H1 (cell line): Measurements from ENCODE around the gene PRF1. TPM values are rescaled to one million over a fixed set of nuclear protein-coding genes. Genes with fewer than 3 reads are reported as not detected.

Experiments used
- CTCF ChIA-PET: fragments of 300-600 bp; sonication (Branson Sonifier 250); formaldehyde crosslinking; loops from one replicate; lab custom pipeline; 2021; ENCODE audit not compliant: partially characterized antibody; lab: Charles Lee
- POLR2A ChIA-PET: fragments of 300-600 bp; sonication (Branson Sonifier 250); formaldehyde crosslinking; loops from one replicate; lab custom pipeline; 2021; ENCODE audit warnings: inconsistent platforms; ENCODE audit not compliant: partially characterized antibody; lab: Charles Lee
- DNase-seq, 2 experiments: peaks; one replicate each; pipeline versions ENCODE4 v3.0.0 to v3.0.0-alpha.2; 2010 to 2022; ENCODE audit warnings: low spot score in 2 of 2, low read depth in 1 of 2, mixed read lengths in 1 of 2
- FAIRE-seq: peaks from 2 replicates; lab custom pipeline; 2011; peaks lifted over from hg19 to GRCh38; lab: Jason Lieb, UNC
- H2AFZ ChIP-seq: 2 replicates; pipeline ENCODE4 v1.8.1; 2012; ENCODE audit warnings: low read length, inconsistent platforms
- H2AK5ac ChIP-seq: 2 replicates; pipeline ENCODE4 v1.6.1; 2013; ENCODE audit warnings: low read depth, low read length
- H2BK120ac ChIP-seq: replicated peaks from 2 replicates; pipeline ENCODE3; 2013; ENCODE audit warnings: low read depth, low read length, inconsistent platforms
- H2BK12ac ChIP-seq: 2 replicates; pipeline ENCODE4 v1.6.1; 2013; ENCODE audit warnings: low read depth, low read length
- H2BK15ac ChIP-seq: 2 replicates; pipeline ENCODE4 v1.6.1; 2013; ENCODE audit warnings: low read length
- H2BK20ac ChIP-seq: 2 replicates; pipeline ENCODE4 v1.6.1; 2013; ENCODE audit warnings: low read length
- H2BK5ac ChIP-seq: 2 replicates; pipeline ENCODE4 v1.6.1; 2013; ENCODE audit warnings: low read depth, low read length
- H3K14ac ChIP-seq: 2 replicates; pipeline ENCODE4 v1.6.1; 2013; ENCODE audit warnings: inconsistent platforms; ENCODE audit not compliant: insufficient read length
- H3K18ac ChIP-seq: 2 replicates; pipeline ENCODE4 v1.6.1; 2013; ENCODE audit warnings: low read length; ENCODE audit errors: extremely low read depth
- H3K23ac ChIP-seq: 2 replicates; pipeline ENCODE4 v1.6.1; 2013; ENCODE audit warnings: inconsistent platforms; ENCODE audit not compliant: insufficient read length
- H3K23me2 ChIP-seq: 2 replicates; pipeline ENCODE4 v1.6.1; 2013; ENCODE audit warnings: low read depth, low read length
- H3K27ac ChIP-seq: 2 replicates; pipeline ENCODE4 v1.6.1; 2011; ENCODE audit warnings: low read depth, low read length, inconsistent platforms
- H3K27me3 ChIP-seq, 4 experiments: replicated peaks in 1 of 4; 1 replicate in 1 of 4; 2 replicates in 3 of 4; pipeline versions ENCODE4 v1.6.1 to v1.8.1; 2011 to 2013; ENCODE audit warnings: low read length in 3 of 4, mild to moderate bottlenecking in 3 of 4, inconsistent platforms in 2 of 4, mixed read lengths in 2 of 4, moderate library complexity in 1 of 4; ENCODE audit not compliant: control insufficient read depth in 3 of 4, insufficient read depth in 3 of 4; ENCODE audit errors: extremely low read depth in 1 of 4
- H3K36me3 ChIP-seq, 4 experiments: 2 replicates each; pipeline versions ENCODE4 v1.6.1 to v1.8.1; 2011 to 2013; ENCODE audit warnings: mild to moderate bottlenecking in 4 of 4, low read length in 3 of 4, moderate library complexity in 2 of 4, control low read depth in 1 of 4, inconsistent platforms in 1 of 4; ENCODE audit not compliant: insufficient read depth in 4 of 4, control insufficient read depth in 2 of 4
- H3K4ac ChIP-seq: replicated peaks from 2 replicates; pipeline ENCODE3; 2013; ENCODE audit warnings: low read length, low read depth, mixed read lengths, inconsistent platforms; ENCODE audit not compliant: insufficient read length
- H3K4me1 ChIP-seq, 4 experiments: replicated peaks in 1 of 4; 1 replicate in 1 of 4; 2 replicates in 3 of 4; pipeline versions ENCODE4 v1.6.1 to v1.8.1; 2011 to 2013; ENCODE audit warnings: low read length in 3 of 4, inconsistent platforms in 2 of 4, mixed read lengths in 1 of 4; ENCODE audit not compliant: insufficient read depth in 4 of 4, control insufficient read depth in 3 of 4
- H3K4me2 ChIP-seq, 2 experiments: 2 replicates each; pipeline versions ENCODE4 v1.6.1 to v1.8.1; 2011 to 2013; ENCODE audit warnings: low read depth in 2 of 2, low read length in 2 of 2, control low read depth in 1 of 2, inconsistent platforms in 1 of 2, mild to moderate bottlenecking in 1 of 2; ENCODE audit not compliant: insufficient read depth in 1 of 2
- H3K4me3 ChIP-seq, 4 experiments: fragments of 200-600, 300-600 bp in 1 of 4; sonication (generic), shearing (Covaris generic), sonication (Bioruptor Twin) in 1 of 4; 2 replicates each; pipeline versions ENCODE4 v1.5.1 to v1.8.1; 2011 to 2016; ENCODE audit warnings: low read length in 4 of 4, low read depth in 3 of 4, control low read depth in 2 of 4, inconsistent platforms in 2 of 4, mild to moderate bottlenecking in 2 of 4, mixed read lengths in 1 of 4, moderate library complexity in 1 of 4; ENCODE audit not compliant: insufficient read depth in 2 of 4; ENCODE audit errors: extremely low read depth in 1 of 4
- H3K56ac ChIP-seq: replicated peaks from 2 replicates; pipeline ENCODE3; 2013; ENCODE audit warnings: low read depth, mild to moderate bottlenecking, mixed read lengths, low read length, inconsistent platforms; ENCODE audit not compliant: insufficient read length
- H3K79me1 ChIP-seq: 2 replicates; pipeline ENCODE4 v1.6.1; 2013; ENCODE audit warnings: low read depth, low read length, control low read depth
- H3K79me2 ChIP-seq, 2 experiments: 2 replicates each; pipeline versions ENCODE4 v1.6.1 to v1.8.1; 2012 to 2013; ENCODE audit warnings: low read length in 2 of 2, mild to moderate bottlenecking in 2 of 2, inconsistent platforms in 1 of 2; ENCODE audit not compliant: insufficient read depth in 2 of 2, control insufficient read depth in 1 of 2
- H3K9ac ChIP-seq, 4 experiments: replicated peaks in 1 of 4; 1 replicate in 1 of 4; 2 replicates in 3 of 4; pipeline versions ENCODE4 v1.6.1 to v1.8.1; 2011 to 2013; ENCODE audit warnings: low read depth in 3 of 4, low read length in 3 of 4, control low read depth in 2 of 4, mild to moderate bottlenecking in 2 of 4, moderate library complexity in 2 of 4, inconsistent platforms in 1 of 4; ENCODE audit errors: extremely low read depth in 1 of 4
- H3K9me3 ChIP-seq, 2 experiments: 2 replicates each; pipeline versions ENCODE4 v1.6.1 to v1.8.1; 2012 to 2013; ENCODE audit warnings: mild to moderate bottlenecking in 2 of 2, moderate library complexity in 2 of 2, control low read depth in 1 of 2, inconsistent platforms in 1 of 2, low read depth in 1 of 2, low read length in 1 of 2, mixed read lengths in 1 of 2; ENCODE audit not compliant: insufficient read depth in 2 of 2
- H4K20me1 ChIP-seq, 2 experiments: replicated peaks in 1 of 2; 2 replicates each; pipeline versions ENCODE3 to v1.8.1; 2011 to 2013; ENCODE audit warnings: inconsistent platforms in 2 of 2, low read length in 2 of 2, mild to moderate bottlenecking in 1 of 2; ENCODE audit not compliant: insufficient read depth in 2 of 2, control insufficient read depth in 1 of 2
- H4K5ac ChIP-seq: 2 replicates; pipeline ENCODE4 v1.6.1; 2013; ENCODE audit warnings: low read length, low read depth, mixed read lengths, inconsistent platforms; ENCODE audit not compliant: insufficient read length
- H4K8ac ChIP-seq: 2 replicates; pipeline ENCODE4 v1.8.0; 2013; ENCODE audit warnings: mild to moderate bottlenecking, moderate library complexity, low read length, inconsistent platforms; ENCODE audit not compliant: insufficient read depth; ENCODE audit errors: extremely low read depth
- H4K91ac ChIP-seq: replicated peaks from 2 replicates; pipeline ENCODE3; 2013; ENCODE audit warnings: low read length, mixed read lengths, inconsistent platforms; ENCODE audit not compliant: insufficient read length
- CTBP2 ChIP-seq: IDR thresholded peaks from 2 replicates; pipeline ENCODE4 v1.7.0; 2011; ENCODE audit warnings: borderline replicate concordance, mild to moderate bottlenecking, moderate library complexity, mixed read lengths, low read length; ENCODE audit not compliant: insufficient read depth, insufficient read length
- JUN ChIP-seq: IDR thresholded peaks from 2 replicates; pipeline ENCODE4 v1.6.1; 2011; ENCODE audit warnings: low read depth, mild to moderate bottlenecking, improper control_type of control experiment, low read length
- KDM5A ChIP-seq: fragments of 200-600 bp; IDR thresholded peaks from 2 replicates; pipeline ENCODE4 v1.7.1; 2012; ENCODE audit warnings: mild to moderate bottlenecking, low read length, inconsistent platforms, mixed read lengths
- SAP30 ChIP-seq: fragments of 300-600 bp; sonication (generic); IDR thresholded peaks from 2 replicates; pipeline ENCODE4 v1.7.1; 2012; ENCODE audit warnings: low read length, moderate library complexity, mild to moderate bottlenecking, inconsistent platforms; ENCODE audit not compliant: insufficient read depth, insufficient replicate concordance
- YY1 ChIP-seq: IDR thresholded peaks from 2 replicates; pipeline ENCODE4 v1.6.1; 2011; ENCODE audit warnings: low read depth, mild to moderate bottlenecking, low read length
- WGBS, 2 experiments: shearing (Covaris generic) in 1 of 2; methylation state at CpG; one replicate each; pipeline versions ENCODE4 v1.1.6 to v1.1.7; 2013 to 2015; ENCODE audit warnings: low lambda C conversion rate in 2 of 2, mixed read lengths in 2 of 2, inconsistent platforms in 1 of 2, low coverage in 1 of 2, missing lambda C conversion rate in 1 of 2; ENCODE audit not compliant: insufficient replicate concordance in 2 of 2, insufficient coverage in 1 of 2, insufficient read length in 1 of 2; ENCODE audit errors: extremely low coverage in 1 of 2, missing lambda C conversion rate in 1 of 2; 5-methylcytosine and 5-hydroxymethylcytosine counted together
- polyA plus RNA-seq, 7 experiments: library from polyadenylated mRNA; depleted of rRNA in 3 of 7; stranded (reverse) in 5 of 7; unstranded in 2 of 7; fragments of >200 nt in 5 of 7; fragments of 200-250 nt in 2 of 7; gene quantifications; 1 replicate in 5 of 7; 2 replicates in 1 of 7; 4 replicates in 1 of 7; pipeline versions ENCODE4 v1.2.1 to v1.2.3, GENCODE V29; 2011 to 2013; ENCODE audit warnings: missing spikeins in 2 of 7, mixed read lengths in 2 of 7
- total RNA-seq: library from RNA; stranded (reverse); fragmentation: NEBNext Ultra II Directional; extraction: Animal tissue kit (Norgen Biotek cat#: 25700); gene quantifications from 2 replicates; pipeline ENCODE4 v1.2.1, GENCODE V29; 2021

PRF1 gene
- total and polyA plus RNA-seq, 2 of the 8 experiments (the other 6 are each of a cell fraction or from before 2014, with no cell fraction given), result 0.15 TPM; not detected in 1

- 89% methylated on average over 17 of the region's 19 CpGs; no CpG with 5 or more reads in 1 of the 2 experiments for WGBS, 2 experiments
- Histone ChIP-seq H3K79me2 (no peaks in the 10 kb centered on the region), H4K5ac (no peak overlapping the region), H3K9me3 (no peaks in the 10 kb centered on the region), H2BK120ac (no peak overlapping the region), H3K4me1 (peaks cover 0 to 6% (median 4%) of the 10 kb centered on the region in 4 experiments; a peak in 5 of 7 replicates), H3K27me3 (no peaks in the 10 kb centered on the region), H3K27ac (no peak overlapping the region), H2BK15ac (0 out of 2 replicates have a peak overlapping the region, but pooled peaks have one; percentile 88), H3K9ac (no peak overlapping the region), H2BK20ac (no peak overlapping the region), H3K18ac (no peak overlapping the region; the same call in 1 of the 2 replicates), H3K4me3 (no peak overlapping the region), H2AK5ac (peak overlapping the region; percentile 26; the same call in 1 of the 2 replicates), H3K79me1 (no peaks in the 10 kb centered on the region), H3K14ac (no peak overlapping the region), H2BK5ac (no peak overlapping the region), H4K91ac (no peak overlapping the region), H3K56ac (no peak overlapping the region), H3K4ac (no peak overlapping the region), H3K36me3 (no peaks in the 10 kb centered on the region), H4K8ac (no peak overlapping the region; the same call in 1 of the 2 replicates), H3K23ac (no peak overlapping the region), H2AFZ (no peak overlapping the region), H3K23me2 (no peaks in the 10 kb centered on the region; the same call in 1 of the 2 replicates), H4K20me1 (no peaks in the 10 kb centered on the region), H3K4me2 (no peak overlapping the region), H2BK12ac (no peak overlapping the region)
- TF ChIP-seq KDM5A, result no peak
- no peak for TF ChIP-seq YY1
- TF ChIP-seq JUN, result no peak
- TF ChIP-seq CTBP2, result no peak
- TF ChIP-seq SAP30, result no peak
- CTCF ChIA-PET, result interaction anchor here (0.6 to 7.4 kb wide), 9 partner anchors 14 to 1741 kb away, joined by 3 to 47 read pairs (median 3); no protein-coding TSS in a partner anchor
- DNase-seq (no peak), FAIRE-seq (no peak)
- POLR2A ChIA-PET, result no interaction called here
Observed at GRCh38 chr10:70582793-70583668, 19.5 kb downstream of the PRF1 start.
